HCT116 (cell line): ENCODE measurements around the gene MEI1. TPM values are rescaled to one million over a fixed set of nuclear protein-coding genes. Genes with fewer than 3 reads are reported as not detected.

Experiments used
- ATAC-seq: fragments of 200-7000 bp; cut with Tn5 transposase; 2 replicates; pipeline ENCODE4 v1.9.1; 2020; ENCODE audit warnings: mild to moderate bottlenecking, moderate library complexity
- BruUV-seq: library from RNA; stranded (reverse); fragments of 400-500 nt; replicated peaks from 2 replicates; lab custom pipeline; 2021; lab: Mats Ljungman, UMichigan
- CTCF ChIA-PET: fragments of 300-600 bp; sonication (Branson Sonifier 250); formaldehyde crosslinking; loops from one replicate; lab custom pipeline; 2021; ENCODE audit warnings: antibody characterized with exemption; lab: Charles Lee
- POLR2A ChIA-PET: fragments of 300-600, 350-600 bp; sonication (Branson Sonifier 250); formaldehyde crosslinking; loops from one replicate; lab custom pipeline; 2021; ENCODE audit warnings: antibody characterized with exemption; lab: Charles Lee
- RAD21 ChIA-PET, 2 experiments: fragments of 300-600 bp; sonication (Branson Sonifier 250); formaldehyde crosslinking; loops; one replicate each; lab custom pipeline; 2023; ENCODE audit warnings: low total read pairs in 2 of 2; ENCODE audit not compliant: uncharacterized antibody in 2 of 2, unreplicated experiment in 2 of 2, low non-redundant PET in 1 of 2; lab: Charles Lee
- DNase-seq: peaks from one replicate; pipeline ENCODE4 v3.0.0-alpha.2; 2010; ENCODE audit warnings: low read depth, low spot score
- H2AFZ ChIP-seq: fragments of 200-600 bp; shearing (Covaris generic), sonication (generic); 2 replicates; pipeline ENCODE4 v1.6.1; 2017; ENCODE audit warnings: low read depth, mixed run types, mixed read lengths, antibody characterized with exemption, low read length; ENCODE audit not compliant: poor library complexity, severe bottlenecking
- H3K27ac ChIP-seq: 2 replicates; pipeline ENCODE4 v1.5.1; 2012; ENCODE audit warnings: low read depth, low read length
- H3K27me3 ChIP-seq: fragments of 200-600 bp; sonication (generic); 2 replicates; pipeline ENCODE4 v1.6.1; 2016; ENCODE audit warnings: mixed run types, low read length, mixed read lengths; ENCODE audit not compliant: insufficient read depth
- H3K36me3 ChIP-seq, 2 experiments: fragments of 200-500 bp in 1 of 2; fragments of 200-600 bp in 1 of 2; sonication (Bioruptor generic) in 1 of 2; sonication (generic) in 1 of 2; 2 replicates each; pipeline versions ENCODE4 v1.5.1 to v1.6.1; 2014 to 2016; ENCODE audit warnings: low read length in 2 of 2, inconsistent platforms in 1 of 2, mixed read lengths in 1 of 2, mixed run types in 1 of 2; ENCODE audit not compliant: insufficient read depth in 2 of 2, control insufficient read depth in 1 of 2
- H3K4me1 ChIP-seq, 2 experiments: fragments of 200-600 bp in 1 of 2; sonication (generic) in 1 of 2; 2 replicates each; pipeline versions ENCODE4 v1.5.1 to v1.6.1; 2012 to 2017; ENCODE audit warnings: low read length in 2 of 2, inconsistent platforms in 1 of 2, mild to moderate bottlenecking in 1 of 2, mixed read lengths in 1 of 2, mixed run types in 1 of 2, moderate library complexity in 1 of 2; ENCODE audit not compliant: insufficient read depth in 2 of 2, control insufficient read depth in 1 of 2
- H3K4me2 ChIP-seq: fragments of 200-600 bp; sonication (generic); 2 replicates; pipeline ENCODE4 v1.6.1; 2017; ENCODE audit warnings: mixed run types, low read length, mixed read lengths
- H3K4me3 ChIP-seq, 2 experiments: fragments of 200-600 bp in 1 of 2; sonication (generic) in 1 of 2; replicated peaks in 1 of 2; 2 replicates each; pipeline ENCODE4 v1.5.1; 2011 to 2016; ENCODE audit warnings: low read length in 2 of 2, control low read depth in 1 of 2, low read depth in 1 of 2, mild to moderate bottlenecking in 1 of 2, mixed read lengths in 1 of 2, mixed run types in 1 of 2
- H3K79me2 ChIP-seq: fragments of 200-600 bp; sonication (generic); 2 replicates; pipeline ENCODE4 v1.6.1; 2017; ENCODE audit warnings: mild to moderate bottlenecking, mixed run types, low read length, moderate library complexity, mixed read lengths; ENCODE audit not compliant: insufficient read depth
- H3K9ac ChIP-seq: fragments of 200-600 bp; sonication (generic); 2 replicates; pipeline ENCODE4 v1.6.1; 2016; ENCODE audit warnings: low read length, mixed read lengths
- H3K9me2 ChIP-seq: fragments of 200-600 bp; sonication (generic), shearing (Covaris generic); 2 replicates; pipeline ENCODE4 v1.6.1; 2017; ENCODE audit warnings: mixed run types, mild to moderate bottlenecking, moderate library complexity; ENCODE audit not compliant: insufficient read depth
- H3K9me3 ChIP-seq, 2 experiments: fragments of 200-500 bp in 1 of 2; fragments of 200-600 bp in 1 of 2; sonication (Bioruptor generic) in 1 of 2; sonication (generic) in 1 of 2; 2 replicates each; pipeline ENCODE4 v1.6.1; 2014 to 2017; ENCODE audit warnings: low read length in 2 of 2, mixed read lengths in 2 of 2, inconsistent platforms in 1 of 2, low read depth in 1 of 2, mild to moderate bottlenecking in 1 of 2, mixed run types in 1 of 2, moderate library complexity in 1 of 2; ENCODE audit not compliant: control insufficient read depth in 1 of 2, insufficient read depth in 1 of 2
- H4K20me1 ChIP-seq: fragments of 200-600 bp; sonication (generic), shearing (Covaris generic); 2 replicates; pipeline ENCODE4 v1.6.1; 2017; ENCODE audit warnings: mixed run types, mild to moderate bottlenecking, moderate library complexity; ENCODE audit not compliant: insufficient read depth
- CBX3 ChIP-seq: IDR thresholded peaks from 2 replicates; pipeline ENCODE4 v1.6.1; 2012; ENCODE audit warnings: low read depth
- EGR1 ChIP-seq: IDR thresholded peaks from 2 replicates; pipeline ENCODE4 v1.6.1; 2012; ENCODE audit warnings: low read depth
- FOSL1 ChIP-seq: IDR thresholded peaks from 2 replicates; pipeline ENCODE4 v1.6.1; 2012; ENCODE audit warnings: low read depth
- JUND ChIP-seq: IDR thresholded peaks from 2 replicates; pipeline ENCODE4 v1.6.1; 2012
- YY1 ChIP-seq: IDR thresholded peaks from 2 replicates; pipeline ENCODE4 v1.6.1; 2011; ENCODE audit warnings: low read length, low read depth, moderate library complexity, mild to moderate bottlenecking; ENCODE audit not compliant: insufficient replicate concordance; ENCODE audit errors: extremely low read depth
- ZFX ChIP-seq: fragments of 450-650 bp; IDR thresholded peaks from 2 replicates; pipeline ENCODE4 v1.6.1; 2017
- intact Hi-C: fragments of 100-400 bp; cut with micrococcal nuclease; formaldehyde crosslinking; loops from 2 replicates; pipeline ENCODE4 v1.10.0; 2022
- total RNA-seq: library from RNA; stranded (reverse); gene quantifications from one replicate; pipeline ENCODE4 v1.2.1, GENCODE V29; 2021; ENCODE audit not compliant: unreplicated experiment
- TF ChIP-seq, protein P1 (sequence below): IDR thresholded peaks from 2 replicates; pipeline ENCODE4 v1.6.1; 2012; ENCODE audit warnings: low read depth
- TF ChIP-seq, protein P2 (sequence below): IDR thresholded peaks from 2 replicates; pipeline ENCODE4 v1.6.1; 2012
- TF ChIP-seq, protein P3 (sequence below): IDR thresholded peaks from 2 replicates; pipeline ENCODE4 v1.6.1; 2012
- TF ChIP-seq, protein P4 (sequence below), 3 experiments: fragments of 200-600 bp in 1 of 3; sonication (generic) in 1 of 3; IDR thresholded peaks in 2 of 3; conservative IDR thresholded peaks in 1 of 3; 2 replicates each; pipeline ENCODE4 v1.5.1; 2012 to 2017; ENCODE audit warnings: low read depth in 2 of 3, low read length in 2 of 3, antibody characterized with exemption in 1 of 3, borderline replicate concordance in 1 of 3, control low read depth in 1 of 3, mild to moderate bottlenecking in 1 of 3, mixed read lengths in 1 of 3, mixed run types in 1 of 3, moderate library complexity in 1 of 3; ENCODE audit not compliant: insufficient read depth in 1 of 3

Gene MEI1
- total RNA-seq, 1 experiment from 2014 or later: 0.64 TPM

DNA sequence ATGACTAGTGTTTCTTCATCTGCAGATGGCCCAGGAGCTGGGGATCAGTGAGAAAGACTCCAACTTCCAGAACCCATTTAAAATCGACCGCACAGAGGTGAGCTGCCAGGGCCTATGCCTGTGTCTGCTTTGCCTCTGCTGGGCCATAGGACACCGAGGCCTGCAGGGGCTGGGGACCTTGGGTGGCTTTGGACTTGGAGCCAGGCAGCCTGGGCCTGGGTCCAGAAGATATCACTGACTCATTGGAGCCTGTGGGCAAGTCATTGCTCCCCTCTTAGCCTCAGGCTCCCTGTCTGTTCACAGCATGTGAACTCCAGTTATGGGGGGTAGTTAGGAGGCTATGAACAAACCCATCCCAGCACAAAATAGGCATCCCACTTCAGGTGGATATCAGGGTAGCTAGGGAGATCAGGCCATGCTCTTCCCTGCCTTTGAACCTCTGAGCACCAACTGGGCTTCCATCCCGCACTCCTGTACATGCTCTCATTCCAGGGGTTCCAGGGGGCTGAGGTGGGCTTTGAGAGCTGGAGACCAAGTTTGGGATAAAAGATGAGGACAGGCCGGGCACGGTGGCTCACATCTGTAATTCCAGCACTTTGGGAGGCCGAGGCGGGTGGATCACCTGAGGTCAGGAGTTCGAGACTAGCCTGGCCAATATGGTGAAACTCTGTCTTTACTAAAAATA, 114.6 kb downstream of the MEI1 start:
- Histone ChIP-seq H4K20me1 (no peaks in the 10 kb centered on the region; the same call in 1 of the 2 replicates), H3K4me1 (no peaks in the 10 kb centered on the region), H3K9me3 (no peaks in the 10 kb centered on the region), H3K4me3 (no peak overlapping the region), H3K36me3 (peaks cover 2 to 10% of the 10 kb centered on the region in 2 experiments; a peak in 3 of 4 replicates), H3K27ac (no peak overlapping the region), H3K4me2 (no peak overlapping the region), H3K27me3 (no peaks in the 10 kb centered on the region), H3K9ac (no peak overlapping the region), H3K79me2 (peaks cover 8% of the 10 kb centered on the region; the same call in 1 of the 2 replicates), H3K9me2 (no peaks in the 10 kb centered on the region), H2AFZ (no peak overlapping the region)
- ATAC-seq (no peak), DNase-seq (no peak)
- intact Hi-C loops: no loop called here
- no TSS peak for BruUV-seq
- ChIA-PET RAD21 (no interaction called here), POLR2A (no interaction called here), CTCF (no interaction called here)
- TF ChIP-seq JUND (no peak), YY1 (no peak), EGR1 (no peak), FOSL1 (no peak), CBX3 (no peak), ZFX (no peak)
- TF ChIP-seq, protein P1, sequence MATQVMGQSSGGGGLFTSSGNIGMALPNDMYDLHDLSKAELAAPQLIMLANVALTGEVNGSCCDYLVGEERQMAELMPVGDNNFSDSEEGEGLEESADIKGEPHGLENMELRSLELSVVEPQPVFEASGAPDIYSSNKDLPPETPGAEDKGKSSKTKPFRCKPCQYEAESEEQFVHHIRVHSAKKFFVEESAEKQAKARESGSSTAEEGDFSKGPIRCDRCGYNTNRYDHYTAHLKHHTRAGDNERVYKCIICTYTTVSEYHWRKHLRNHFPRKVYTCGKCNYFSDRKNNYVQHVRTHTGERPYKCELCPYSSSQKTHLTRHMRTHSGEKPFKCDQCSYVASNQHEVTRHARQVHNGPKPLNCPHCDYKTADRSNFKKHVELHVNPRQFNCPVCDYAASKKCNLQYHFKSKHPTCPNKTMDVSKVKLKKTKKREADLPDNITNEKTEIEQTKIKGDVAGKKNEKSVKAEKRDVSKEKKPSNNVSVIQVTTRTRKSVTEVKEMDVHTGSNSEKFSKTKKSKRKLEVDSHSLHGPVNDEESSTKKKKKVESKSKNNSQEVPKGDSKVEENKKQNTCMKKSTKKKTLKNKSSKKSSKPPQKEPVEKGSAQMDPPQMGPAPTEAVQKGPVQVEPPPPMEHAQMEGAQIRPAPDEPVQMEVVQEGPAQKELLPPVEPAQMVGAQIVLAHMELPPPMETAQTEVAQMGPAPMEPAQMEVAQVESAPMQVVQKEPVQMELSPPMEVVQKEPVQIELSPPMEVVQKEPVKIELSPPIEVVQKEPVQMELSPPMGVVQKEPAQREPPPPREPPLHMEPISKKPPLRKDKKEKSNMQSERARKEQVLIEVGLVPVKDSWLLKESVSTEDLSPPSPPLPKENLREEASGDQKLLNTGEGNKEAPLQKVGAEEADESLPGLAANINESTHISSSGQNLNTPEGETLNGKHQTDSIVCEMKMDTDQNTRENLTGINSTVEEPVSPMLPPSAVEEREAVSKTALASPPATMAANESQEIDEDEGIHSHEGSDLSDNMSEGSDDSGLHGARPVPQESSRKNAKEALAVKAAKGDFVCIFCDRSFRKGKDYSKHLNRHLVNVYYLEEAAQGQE: no peak
- TF ChIP-seq, protein P2, sequence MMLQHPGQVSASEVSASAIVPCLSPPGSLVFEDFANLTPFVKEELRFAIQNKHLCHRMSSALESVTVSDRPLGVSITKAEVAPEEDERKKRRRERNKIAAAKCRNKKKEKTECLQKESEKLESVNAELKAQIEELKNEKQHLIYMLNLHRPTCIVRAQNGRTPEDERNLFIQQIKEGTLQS: no peak
- TF ChIP-seq, protein P3, sequence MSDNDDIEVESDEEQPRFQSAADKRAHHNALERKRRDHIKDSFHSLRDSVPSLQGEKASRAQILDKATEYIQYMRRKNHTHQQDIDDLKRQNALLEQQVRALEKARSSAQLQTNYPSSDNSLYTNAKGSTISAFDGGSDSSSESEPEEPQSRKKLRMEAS: no peak
- TF ChIP-seq, protein P4, sequence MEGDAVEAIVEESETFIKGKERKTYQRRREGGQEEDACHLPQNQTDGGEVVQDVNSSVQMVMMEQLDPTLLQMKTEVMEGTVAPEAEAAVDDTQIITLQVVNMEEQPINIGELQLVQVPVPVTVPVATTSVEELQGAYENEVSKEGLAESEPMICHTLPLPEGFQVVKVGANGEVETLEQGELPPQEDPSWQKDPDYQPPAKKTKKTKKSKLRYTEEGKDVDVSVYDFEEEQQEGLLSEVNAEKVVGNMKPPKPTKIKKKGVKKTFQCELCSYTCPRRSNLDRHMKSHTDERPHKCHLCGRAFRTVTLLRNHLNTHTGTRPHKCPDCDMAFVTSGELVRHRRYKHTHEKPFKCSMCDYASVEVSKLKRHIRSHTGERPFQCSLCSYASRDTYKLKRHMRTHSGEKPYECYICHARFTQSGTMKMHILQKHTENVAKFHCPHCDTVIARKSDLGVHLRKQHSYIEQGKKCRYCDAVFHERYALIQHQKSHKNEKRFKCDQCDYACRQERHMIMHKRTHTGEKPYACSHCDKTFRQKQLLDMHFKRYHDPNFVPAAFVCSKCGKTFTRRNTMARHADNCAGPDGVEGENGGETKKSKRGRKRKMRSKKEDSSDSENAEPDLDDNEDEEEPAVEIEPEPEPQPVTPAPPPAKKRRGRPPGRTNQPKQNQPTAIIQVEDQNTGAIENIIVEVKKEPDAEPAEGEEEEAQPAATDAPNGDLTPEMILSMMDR (IDR thresholded peaks at IDR 0.05 in 2 of 3, conservative IDR thresholded peaks at IDR 0.05 in 1 of 3; ENCODE audit: borderline replicate concordance in 1 of 3, insufficient read depth in 1 of 3, low read depth in 2 of 3, low read length in 2 of 3): no peak
